ENCODE data around the gene CBX6. TPM values are rescaled to one million over a fixed set of nuclear protein-coding genes. Genes with fewer than 3 reads are reported as not detected.

CBX6 gene
- total and polyA plus RNA-seq, 10 of the 15 experiments (the other 5 are each of a cell fraction or from before 2014, with no cell fraction given) = 3.6 to 142 (median 37.4) TPM

- TF ChIP-seq POLR2AphosphoS2 (IDR thresholded peaks at IDR 0.05; ENCODE audit: low read depth, low read length) (no peak), TARDBP (IDR thresholded peaks at IDR 0.05; ENCODE audit: borderline replicate concordance) (no peak), RELA (IDR thresholded peaks at IDR 0.05; ENCODE audit: borderline replicate concordance, partially characterized antibody) (no peak), JUNB (IDR thresholded peaks at IDR 0.05) (no peak), KLF5 (IDR thresholded peaks at IDR 0.05; ENCODE audit: partially characterized antibody) (no peak)
These were observed 32.3 kb downstream of the CBX6 start (continued) for GRCh38 chr22:38839686-38840085.

- BruUV-seq (replicated peaks) = no TSS peak
- ChIA-PET CTCF (interaction anchor here (1.4 kb wide), 1 partner anchor 68 kb away, joined by 5 read pairs; no protein-coding TSS in a partner anchor), SMC1A (ENCODE audit: uncharacterized antibody, unreplicated experiment) (interaction anchor here (1.4 kb wide), 1 partner anchor 63 kb away, joined by 4 read pairs; no protein-coding TSS in a partner anchor), POLR2A (no interaction called here), RAD21 (ENCODE audit: unreplicated experiment) (no interaction called here)
- H3K4me3 ChIP-seq = no peak overlapping the region
- H3K27me3 ChIP-seq (replicated peaks in 1 of 2; ENCODE audit: control insufficient read depth in 2 of 2, insufficient read depth in 2 of 2, low read length in 1 of 2) = peaks cover 11 to 13% of the 10 kb centered on the region in 2 experiments; a peak in 3 of 4 replicates
- H3K27ac ChIP-seq (ENCODE audit: control insufficient read depth, insufficient read depth) = no peak overlapping the region
- intact Hi-C loops (cut with micrococcal nuclease; ENCODE audit: unreplicated experiment) = no loop called here
- H3K9ac ChIP-seq (ENCODE audit: control insufficient read depth, insufficient read depth, low read length) = no peak overlapping the region
- H3K79me2 ChIP-seq (ENCODE audit: control insufficient read depth, insufficient read depth, low read length) = no peaks in the 10 kb centered on the region
- in situ Hi-C loops (cut with MboI) = no loop called here
- H2AFZ ChIP-seq (ENCODE audit: control insufficient read depth, low read depth, low read length) = no peak overlapping the region
- no peaks in the 10 kb centered on the region for H3K36me3 ChIP-seq (ENCODE audit: control insufficient read depth in 2 of 2, insufficient read depth in 2 of 2, low read length in 1 of 2)
- no peak for ATAC-seq
- no peaks in the 10 kb centered on the region for H3K9me3 ChIP-seq (replicated peaks; ENCODE audit: control insufficient read depth, insufficient read depth, low read length)
- no peaks in the 10 kb centered on the region for H4K20me1 ChIP-seq (ENCODE audit: control insufficient read depth, insufficient read depth)
- no peak for FAIRE-seq
- no peak for DNase-seq (ENCODE audit: low read depth, low spot score)
- H3K4me1 ChIP-seq (ENCODE audit: control insufficient read depth, insufficient read depth, low read length) = no peaks in the 10 kb centered on the region
- no peak overlapping the region for H3K4me2 ChIP-seq (ENCODE audit: control insufficient read depth, insufficient read depth)
- WGBS (ENCODE audit: insufficient coverage, insufficient replicate concordance, low lambda C conversion rate, missing lambda C conversion rate) = 17% methylated on average over 6 of the region's 6 CpGs
- TF ChIP-seq PKNOX1 (IDR thresholded peaks at IDR 0.05) = no peak
- TF ChIP-seq DPF2 (IDR thresholded peaks at IDR 0.05) = no peak
- no peak for TF ChIP-seq E2F4 (IDR thresholded peaks at IDR 0.05; ENCODE audit: low read depth, low read length)
- no peak for TF ChIP-seq ZNF384 (IDR thresholded peaks at IDR 0.05; ENCODE audit: borderline replicate concordance, low read depth, low read length)
- TF ChIP-seq MYB (IDR thresholded peaks at IDR 0.05; ENCODE audit: borderline replicate concordance, low read depth, low read length) = no peak
- TF ChIP-seq ZNF24 (IDR thresholded peaks at IDR 0.05) = no peak
- TF ChIP-seq BCL11A (IDR thresholded peaks at IDR 0.05; ENCODE audit: low read depth, low read length) = no peak
- no peak for TF ChIP-seq STAT3 (IDR thresholded peaks at IDR 0.05; ENCODE audit: low read depth, low read length)
- TF ChIP-seq CHD1 (IDR thresholded peaks at IDR 0.05; ENCODE audit: low read depth, low read length) = no peak
- no peak for TF ChIP-seq TAF1 (IDR thresholded peaks at IDR 0.05; ENCODE audit: borderline replicate concordance, low read depth, low read length)
- TF ChIP-seq POLR2AphosphoS2 (IDR thresholded peaks at IDR 0.05; ENCODE audit: low read depth, low read length) = no peak
- no peak for TF ChIP-seq ZNF217 (IDR thresholded peaks at IDR 0.05)
- TF ChIP-seq HDAC2 (IDR thresholded peaks at IDR 0.05) = no peak
- no peak for TF ChIP-seq ZZZ3 (IDR thresholded peaks at IDR 0.05; ENCODE audit: control insufficient read depth, insufficient read length, low read depth)
- no peak for TF ChIP-seq TCF7 (IDR thresholded peaks at IDR 0.05; ENCODE audit: borderline replicate concordance)
- no peak for TF ChIP-seq REST (IDR thresholded peaks at IDR 0.05; ENCODE audit: low read depth, low read length)
- TF ChIP-seq GATAD2B (conservative IDR thresholded peaks at IDR 0.05; ENCODE audit: low read depth) = no peak
These were observed 34.5 kb downstream of the CBX6 start for GRCh38 chr22:38837414-38837928.
